PC-3 (cell line): Measurements from ENCODE around the gene WEE1. TPM values are rescaled to one million over a fixed set of nuclear protein-coding genes. Genes with fewer than 3 reads are reported as not detected.
A peak's percentile ranks its signal among the peaks of the same experiment; 100 is the strongest.

ENCODE experiments used
- ATAC-seq: fragments of 200-7000 bp; cut with Tn5 transposase; 2 replicates; pipeline ENCODE4 v1.9.1; 2020; ENCODE audit warnings: mild to moderate bottlenecking, moderate library complexity
- BruUV-seq: library from RNA; stranded (reverse); fragments of 400-500 nt; replicated peaks from 2 replicates; lab custom pipeline; 2021; lab: Mats Ljungman, UMichigan
- CTCF ChIA-PET: fragments of 300-600 bp; sonication (Branson Sonifier 250); formaldehyde crosslinking; loops from one replicate; lab custom pipeline; 2022; ENCODE audit warnings: antibody characterized with exemption; lab: Charles Lee
- POLR2A ChIA-PET: fragments of 300-600 bp; sonication (Branson Sonifier 250); formaldehyde crosslinking; loops from one replicate; lab custom pipeline; 2022; ENCODE audit warnings: antibody characterized with exemption; ENCODE audit not compliant: unreplicated experiment; lab: Charles Lee
- DNase-seq: peaks from one replicate; pipeline ENCODE4 v3.0.0-alpha.2; 2015
- H2AFZ ChIP-seq: fragments of 300-600 bp; sonication (generic); 2 replicates; pipeline ENCODE4 v1.6.0; 2016; ENCODE audit warnings: antibody characterized with exemption, low read length
- H3F3A ChIP-seq: fragments of 300-600 bp; sonication (generic); one replicate; pipeline ENCODE4 v1.6.0; 2017; ENCODE audit warnings: antibody characterized with exemption, low read length, control low read depth, mild to moderate bottlenecking; ENCODE audit not compliant: unreplicated experiment
- H3K27ac ChIP-seq: fragments of 300-600 bp; sonication (generic); 2 replicates; pipeline ENCODE4 v1.5.1; 2016; ENCODE audit warnings: mild to moderate bottlenecking, low read length
- H3K27me3 ChIP-seq: fragments of 300-600 bp; sonication (generic); 2 replicates; pipeline ENCODE4 v1.6.1; 2016; ENCODE audit warnings: low read length, mixed read lengths
- H3K36me3 ChIP-seq: fragments of 300-600 bp; sonication (generic); 2 replicates; pipeline ENCODE4 v1.6.1; 2016; ENCODE audit warnings: low read depth, mixed run types, low read length, mixed read lengths
- H3K4me1 ChIP-seq: fragments of 300-600 bp; sonication (generic); 2 replicates; pipeline ENCODE4 v1.5.1; 2016; ENCODE audit warnings: low read length; ENCODE audit not compliant: insufficient read depth
- H3K4me2 ChIP-seq: fragments of 300-600 bp; sonication (generic); 2 replicates; pipeline ENCODE4 v1.6.0; 2016; ENCODE audit warnings: low read length
- H3K4me3 ChIP-seq: fragments of 300-600 bp; sonication (generic); 2 replicates; pipeline ENCODE4 v1.5.1; 2016; ENCODE audit warnings: mild to moderate bottlenecking, low read length, mixed read lengths
- H3K79me2 ChIP-seq: fragments of 300-600 bp; sonication (generic); 2 replicates; pipeline ENCODE4 v1.6.1; 2017; ENCODE audit warnings: low read length, mixed read lengths
- H3K9ac ChIP-seq: fragments of 300-600 bp; sonication (generic); 2 replicates; pipeline ENCODE4 v1.6.0; 2016; ENCODE audit warnings: mild to moderate bottlenecking, low read length
- H3K9me2 ChIP-seq: fragments of 300-600 bp; sonication (generic); replicated peaks from 2 replicates; pipeline ENCODE4 v1.6.1; 2016; ENCODE audit warnings: mixed run types, low read length, mixed read lengths
- H3K9me3 ChIP-seq: fragments of 300-600 bp; sonication (generic); 2 replicates; pipeline ENCODE4 v1.6.1; 2016; ENCODE audit warnings: low read length, mixed read lengths
- H4K20me1 ChIP-seq: fragments of 300-600 bp; sonication (generic); 2 replicates; pipeline ENCODE4 v1.6.1; 2016; ENCODE audit warnings: low read length, mixed read lengths
- EZH2 ChIP-seq: fragments of 300-600 bp; sonication (generic); IDR thresholded peaks from one replicate; pipeline ENCODE4 v1.6.1; 2017; ENCODE audit warnings: antibody characterized with exemption, mild to moderate bottlenecking, low read length; ENCODE audit not compliant: unreplicated experiment
- EZH2phosphoT487 ChIP-seq: fragments of 300-600 bp; sonication (generic); IDR thresholded peaks from 2 replicates; pipeline ENCODE4 v1.6.1; 2018; ENCODE audit warnings: mild to moderate bottlenecking, antibody characterized with exemption, low read length, borderline replicate concordance
- intact Hi-C: fragments of 100-400 bp; cut with micrococcal nuclease; formaldehyde crosslinking; loops from 2 replicates; pipeline ENCODE4 v1.9.0; 2023
- total RNA-seq: library from RNA; depleted of rRNA; stranded (reverse); fragments of >200 nt; gene quantifications from 2 replicates; pipeline ENCODE4 v1.2.3, GENCODE V29; 2014
- TF ChIP-seq, protein P1 (sequence below): fragments of 300-600 bp; sonication (generic); conservative IDR thresholded peaks from 2 replicates; pipeline ENCODE4 v1.5.1; 2017; ENCODE audit warnings: antibody characterized with exemption, low read depth, mild to moderate bottlenecking, low read length

The WEE1 gene
- total RNA-seq, 1 experiment from 2014 or later: 46.9 TPM

DNA sequence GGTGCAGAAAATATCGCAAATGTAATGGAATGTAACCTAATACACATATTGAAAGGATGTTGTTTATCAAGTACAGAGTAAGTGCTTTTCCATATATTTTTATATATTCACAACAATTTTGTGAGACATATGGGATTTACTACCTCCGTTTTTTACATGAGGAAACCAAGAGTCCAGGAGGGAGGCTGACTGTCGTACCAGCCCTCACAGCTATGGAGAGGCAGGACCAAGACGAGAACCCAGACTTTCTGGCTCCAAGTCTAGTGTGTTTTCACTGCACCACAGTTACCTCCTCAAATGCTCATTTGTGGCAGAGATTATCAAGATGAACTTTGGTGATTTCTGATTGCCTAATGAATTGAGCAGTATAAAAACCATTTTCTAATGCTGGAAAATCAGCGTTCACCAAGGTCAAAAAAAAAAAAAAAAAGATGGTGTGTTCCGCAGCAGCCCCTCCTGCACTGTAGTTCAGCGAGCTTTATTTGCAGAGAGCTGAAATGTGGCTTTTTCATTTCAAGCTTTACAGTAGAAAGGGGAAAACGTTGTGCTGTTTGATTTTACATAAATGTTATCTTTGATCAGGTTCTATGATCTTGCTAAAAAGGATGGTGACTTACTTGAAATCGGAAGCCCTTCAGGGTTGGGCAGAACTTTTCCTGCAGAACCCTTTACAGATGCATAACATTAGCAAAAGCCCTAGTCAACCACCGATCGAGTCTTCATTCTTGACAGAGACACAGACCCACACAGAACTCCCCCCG, 44.7 kb upstream of the WEE1 start:
- TF ChIP-seq EZH2phosphoT487 (no peak), EZH2 (no peak)
- TF ChIP-seq, protein P1, sequence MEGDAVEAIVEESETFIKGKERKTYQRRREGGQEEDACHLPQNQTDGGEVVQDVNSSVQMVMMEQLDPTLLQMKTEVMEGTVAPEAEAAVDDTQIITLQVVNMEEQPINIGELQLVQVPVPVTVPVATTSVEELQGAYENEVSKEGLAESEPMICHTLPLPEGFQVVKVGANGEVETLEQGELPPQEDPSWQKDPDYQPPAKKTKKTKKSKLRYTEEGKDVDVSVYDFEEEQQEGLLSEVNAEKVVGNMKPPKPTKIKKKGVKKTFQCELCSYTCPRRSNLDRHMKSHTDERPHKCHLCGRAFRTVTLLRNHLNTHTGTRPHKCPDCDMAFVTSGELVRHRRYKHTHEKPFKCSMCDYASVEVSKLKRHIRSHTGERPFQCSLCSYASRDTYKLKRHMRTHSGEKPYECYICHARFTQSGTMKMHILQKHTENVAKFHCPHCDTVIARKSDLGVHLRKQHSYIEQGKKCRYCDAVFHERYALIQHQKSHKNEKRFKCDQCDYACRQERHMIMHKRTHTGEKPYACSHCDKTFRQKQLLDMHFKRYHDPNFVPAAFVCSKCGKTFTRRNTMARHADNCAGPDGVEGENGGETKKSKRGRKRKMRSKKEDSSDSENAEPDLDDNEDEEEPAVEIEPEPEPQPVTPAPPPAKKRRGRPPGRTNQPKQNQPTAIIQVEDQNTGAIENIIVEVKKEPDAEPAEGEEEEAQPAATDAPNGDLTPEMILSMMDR: no peak
- no peak overlapping the region for H3K4me3 ChIP-seq
- H3K4me2 ChIP-seq: no peak overlapping the region
- H3K9me3 ChIP-seq: no peaks in the 10 kb centered on the region
- no peaks in the 10 kb centered on the region for H4K20me1 ChIP-seq
- H3K4me1 ChIP-seq: peaks cover 36% of the 10 kb centered on the region
- ChIA-PET POLR2A (no interaction called here), CTCF (interaction anchor here (0.6 kb wide), 1 partner anchor 163 kb away, joined by 3 read pairs; no protein-coding TSS in a partner anchor)
- no peaks in the 10 kb centered on the region for H3K9me2 ChIP-seq
- peak overlapping the region; percentile 43; the same call in 1 of the 2 replicates for H3K9ac ChIP-seq
- no peak for ATAC-seq
- no peaks in the 10 kb centered on the region for H3F3A ChIP-seq
- H2AFZ ChIP-seq: no peak overlapping the region
- no peaks in the 10 kb centered on the region for H3K79me2 ChIP-seq
- no TSS peak for BruUV-seq
- peak overlapping the region; percentile 79; the same call in 1 of the 2 replicates for H3K27ac ChIP-seq
- peaks cover 6% of the 10 kb centered on the region; the same call in 1 of the 2 replicates for H3K36me3 ChIP-seq
- no peak for DNase-seq
- intact Hi-C loops: no loop called here
- H3K27me3 ChIP-seq: no peaks in the 10 kb centered on the region

DNA sequence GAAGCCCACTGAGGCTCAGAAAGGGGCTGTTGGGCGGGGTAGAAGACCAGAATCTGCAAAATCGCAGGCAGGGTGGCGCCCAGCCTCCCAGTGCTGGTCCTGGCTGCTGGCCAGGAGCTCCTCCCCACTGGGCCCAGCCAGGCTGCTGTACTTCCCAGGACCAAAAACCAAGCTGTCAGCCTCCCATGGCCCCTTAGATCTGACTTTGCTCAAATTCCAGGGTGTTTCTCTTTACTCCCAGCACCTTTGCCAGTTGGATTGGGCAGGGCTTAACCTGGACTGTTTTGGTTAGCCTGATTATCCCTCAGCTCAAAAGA, 44.2 kb upstream of the WEE1 start:
- Histone ChIP-seq H3F3A (no peaks in the 10 kb centered on the region), H4K20me1 (no peaks in the 10 kb centered on the region), H3K9ac (no peak overlapping the region), H3K4me1 (peaks cover 36% of the 10 kb centered on the region), H3K27ac (0 out of 2 replicates have a peak overlapping the region, but pooled peaks have one; percentile 4), H3K9me2 (no peaks in the 10 kb centered on the region), H3K4me2 (no peak overlapping the region), H3K27me3 (no peaks in the 10 kb centered on the region), H3K9me3 (no peaks in the 10 kb centered on the region), H3K36me3 (peaks cover 6% of the 10 kb centered on the region; the same call in 1 of the 2 replicates), H2AFZ (no peak overlapping the region), H3K4me3 (no peak overlapping the region), H3K79me2 (no peaks in the 10 kb centered on the region)
- TF ChIP-seq, protein P1: no peak
- TF ChIP-seq EZH2 (no peak), EZH2phosphoT487 (no peak)
- ChIA-PET POLR2A (no interaction called here), CTCF (interaction anchor here (0.6 kb wide), 1 partner anchor 162 kb away, joined by 3 read pairs; no protein-coding TSS in a partner anchor)
- no TSS peak for BruUV-seq
- intact Hi-C loops: no loop called here
- no peak for ATAC-seq
- DNase-seq: no peak
